Small intestine (tissue), 7 donors: ENCODE results near the gene IFT27. TPM values are rescaled to one million over a fixed set of nuclear protein-coding genes. Genes with fewer than 3 reads are reported as not detected.

Experiments
- DNase-seq, 2 donors: peaks; one replicate each; pipeline versions ENCODE4 v3.0.0 to v3.0.0-alpha.2; 2013
- FAIRE-seq: peaks from 2 replicates; lab custom pipeline; 2012; peaks lifted over from hg19 to GRCh38; lab: Jason Lieb, UNC
- H3K27ac ChIP-seq, 3 donors: one replicate each; pipeline ENCODE4 v1.5.1; 2013; ENCODE audit warnings: low read length in 2 of 3, mild to moderate bottlenecking in 2 of 3, control low read depth in 1 of 3, inconsistent platforms in 1 of 3, low read depth in 1 of 3, moderate library complexity in 1 of 3
- H3K27me3 ChIP-seq, 3 donors: one replicate each; pipeline ENCODE4 v1.6.1; 2013; ENCODE audit warnings: low read length in 3 of 3, inconsistent platforms in 1 of 3; ENCODE audit not compliant: control insufficient read depth in 3 of 3, insufficient read depth in 3 of 3
- H3K36me3 ChIP-seq, 3 donors: one replicate each; pipeline ENCODE4 v1.6.1; 2013; ENCODE audit warnings: low read length in 3 of 3, inconsistent platforms in 1 of 3, low read depth in 1 of 3, mild to moderate bottlenecking in 1 of 3, moderate library complexity in 1 of 3; ENCODE audit not compliant: control insufficient read depth in 3 of 3, insufficient read depth in 2 of 3
- H3K4me1 ChIP-seq, 3 donors: one replicate each; pipeline ENCODE4 v1.6.1; 2013; ENCODE audit warnings: low read length in 2 of 3, inconsistent platforms in 1 of 3, low read depth in 1 of 3, mild to moderate bottlenecking in 1 of 3, moderate library complexity in 1 of 3; ENCODE audit not compliant: control insufficient read depth in 3 of 3, insufficient read depth in 2 of 3
- H3K4me3 ChIP-seq, 3 donors: one replicate each; pipeline ENCODE4 v1.5.1; 2013; ENCODE audit warnings: low read length in 3 of 3, control low read depth in 1 of 3, inconsistent platforms in 1 of 3, low read depth in 1 of 3, mild to moderate bottlenecking in 1 of 3, moderate library complexity in 1 of 3
- H3K9me3 ChIP-seq, 2 donors: one replicate each; pipeline ENCODE4 v1.6.1; 2013; ENCODE audit warnings: low read depth in 1 of 2, low read length in 1 of 2; ENCODE audit not compliant: control insufficient read depth in 2 of 2, insufficient read depth in 1 of 2
- WGBS, 3 donors: extraction: QIAGEN DNeasy Blood & Tissue Kit; methylation state at CpG; one replicate each; pipeline ENCODE4 v1.1.7; 2013; 5-methylcytosine and 5-hydroxymethylcytosine counted together
- polyA plus RNA-seq, 4 donors: library from polyadenylated mRNA; stranded (reverse) in 3 of 4; unstranded in 1 of 4; fragments of 200-250 nt in 3 of 4; fragments of 120-200 nt in 1 of 4; gene quantifications; one replicate each; pipeline versions ENCODE4 v1.2.1 to v1.2.3, GENCODE V29; 2013
- donor health status: healthy with polysubstance abuse.
- donor health status: control.
- donor health status: control.
- donor health status: Bipolar disorder and iron deficiency.
- donor health status: healthy.

The IFT27 gene
- polyA plus RNA-seq, 4 donors, result 21.9 to 29.5 (median 26.5) TPM

GRCh38 chr22:36790648-36791047, 14.7 kb upstream of the IFT27 start:
- H3K4me3 ChIP-seq, result no peak overlapping the region
- 10 to 45% (median 25%) methylated on average over 7 of the region's 7 CpGs for WGBS, 3 donors
- peaks cover 0 to 13% (median 3%) of the 10 kb centered on the region in 3 donors for H3K27me3 ChIP-seq
- H3K36me3 ChIP-seq, result no peaks in the 10 kb centered on the region
- no peak for DNase-seq
- no peak for FAIRE-seq
- no peaks in the 10 kb centered on the region for H3K9me3 ChIP-seq
- no peaks in the 10 kb centered on the region for H3K4me1 ChIP-seq
- H3K27ac ChIP-seq, result no peak overlapping the region

- no peak overlapping the region for H3K27ac ChIP-seq
- DNase-seq, result no peak
- H3K36me3 ChIP-seq, result no peaks in the 10 kb centered on the region
- no peaks in the 10 kb centered on the region for H3K9me3 ChIP-seq
- H3K4me1 ChIP-seq, result no peaks in the 10 kb centered on the region
- WGBS, 3 donors, result 63 to 70% (median 69%) methylated on average over 17 of the region's 17 CpGs
- no peak overlapping the region for H3K4me3 ChIP-seq
- peaks cover 0 to 20% (median 3%) of the 10 kb centered on the region in 3 donors for H3K27me3 ChIP-seq
- no peak for FAIRE-seq
These were observed 11.5 kb upstream of the IFT27 start for GRCh38 chr22:36787204-36787988.

GRCh38 chr22:36783743-36784142, 7.8 kb upstream of the IFT27 start:
- no peak for DNase-seq
- FAIRE-seq, result no peak
- WGBS, 3 donors, result 73 to 88% (median 77%) methylated on average over 2 of the region's 2 CpGs
- no peak overlapping the region for H3K4me3 ChIP-seq
- no peaks in the 10 kb centered on the region for H3K4me1 ChIP-seq
- H3K27me3 ChIP-seq, result peaks cover 0 to 30% (median 3%) of the 10 kb centered on the region in 3 donors
- H3K27ac ChIP-seq, result no peak overlapping the region
- no peaks in the 10 kb centered on the region for H3K36me3 ChIP-seq
- H3K9me3 ChIP-seq, result no peaks in the 10 kb centered on the region

- H3K4me3 ChIP-seq, result no peak overlapping the region
- peaks cover 0 to 3% (median 0%) of the 10 kb centered on the region in 3 donors for H3K4me1 ChIP-seq
- WGBS, 3 donors, result 11 to 20% (median 13%) methylated on average over 33 of the region's 33 CpGs
- peaks cover 0 to 24% (median 0%) of the 10 kb centered on the region in 3 donors for H3K27me3 ChIP-seq
- peak; percentile 78 to 85 for DNase-seq
- H3K9me3 ChIP-seq, result no peaks in the 10 kb centered on the region
- peak overlapping the region in 2 of 3 donors; percentile 25 to 80 for H3K27ac ChIP-seq
- no peak for FAIRE-seq
- H3K36me3 ChIP-seq, result no peaks in the 10 kb centered on the region
These were observed 6.0 kb upstream of the IFT27 start for GRCh38 chr22:36781656-36782627.

GRCh38 chr22:36778020-36778419, 2.1 kb upstream of the IFT27 start:
- Histone ChIP-seq H3K27ac (no peak overlapping the region), H3K36me3 (no peaks in the 10 kb centered on the region), H3K9me3 (no peaks in the 10 kb centered on the region), H3K4me1 (peaks cover 0 to 8% (median 2%) of the 10 kb centered on the region in 3 donors), H3K4me3 (no peak overlapping the region), H3K27me3 (peaks cover 0 to 12% (median 0%) of the 10 kb centered on the region in 3 donors)
- no peak for DNase-seq
- FAIRE-seq, result no peak

GRCh38 chr22:36776722-36777121, 803 bp upstream of the IFT27 start:
- Histone ChIP-seq H3K36me3 (no peaks in the 10 kb centered on the region), H3K9me3 (no peaks in the 10 kb centered on the region), H3K4me1 (peaks cover 0 to 8% (median 2%) of the 10 kb centered on the region in 3 donors), H3K27me3 (peaks cover 0 to 8% (median 0%) of the 10 kb centered on the region in 3 donors), H3K4me3 (peak overlapping the region in 1 of 3 donors; percentile 22), H3K27ac (peak overlapping the region in 2 of 3 donors; percentile 4 to 55)
- DNase-seq, result no peak
- WGBS, 3 donors, result 22 to 52% (median 36%) methylated on average over 12 of the region's 12 CpGs
- no peak for FAIRE-seq

GRCh38 chr22:36775586-36775963, 344 bp downstream of the IFT27 start:
- Histone ChIP-seq H3K27me3 (peaks cover 0 to 8% (median 0%) of the 10 kb centered on the region in 3 donors), H3K27ac (peak overlapping the region; percentile 44 to 83 (median 65)), H3K9me3 (no peaks in the 10 kb centered on the region), H3K36me3 (peaks cover 0 to 3% (median 0%) of the 10 kb centered on the region in 3 donors), H3K4me3 (peak overlapping the region; percentile 79 to 89 (median 82)), H3K4me1 (peaks cover 0 to 8% (median 2%) of the 10 kb centered on the region in 3 donors)
- FAIRE-seq, result no peak
- WGBS, 3 donors, result 0 to 1% (median 1%) methylated on average over 19 to 23 of the region's 23 CpGs
- peak in 1 of 2 donors; percentile 55 for DNase-seq

- H3K36me3 ChIP-seq, result peaks cover 0 to 3% (median 0%) of the 10 kb centered on the region in 3 donors
- no peak overlapping the region for H3K4me3 ChIP-seq
- FAIRE-seq, result no peak
- H3K4me1 ChIP-seq, result peaks cover 0 to 8% (median 2%) of the 10 kb centered on the region in 3 donors
- WGBS, 3 donors, result 71 to 80% (median 73%) methylated on average over 3 of the region's 3 CpGs
- DNase-seq, result peak; percentile 11 to 60
- no peaks in the 10 kb centered on the region for H3K9me3 ChIP-seq
- H3K27me3 ChIP-seq, result no peaks in the 10 kb centered on the region
- H3K27ac ChIP-seq, result no peak overlapping the region
These were observed 2.0 kb downstream of the IFT27 start for GRCh38 chr22:36773935-36774334.
